PC-3 (cell line): ENCODE data around the gene ZDHHC13.

Source experiments
- CTCF ChIP-seq: fragments of 300-600 bp; sonication (generic); conservative IDR thresholded peaks from 2 replicates; pipeline ENCODE4 v1.5.1; 2017; ENCODE audit warnings: antibody characterized with exemption, low read depth, mild to moderate bottlenecking, low read length
- EZH2 ChIP-seq: fragments of 300-600 bp; sonication (generic); IDR thresholded peaks from one replicate; pipeline ENCODE4 v1.6.1; 2017; ENCODE audit warnings: antibody characterized with exemption, mild to moderate bottlenecking, low read length; ENCODE audit not compliant: unreplicated experiment

GRCh38 chr11:19164881-19165280 is 47.9 kb downstream of the ZDHHC13 start:
- no peak for TF ChIP-seq CTCF
- TF ChIP-seq EZH2, result no peak
